SK-N-SH treated with all-trans-retinoic acid at 6 μM for 48 hours (cell line): ENCODE results near the gene GRM3.

Experiments
- ARNTL ChIP-seq: fragments of 450-650 bp; formaldehyde crosslinking; IDR thresholded peaks from 2 replicates; pipeline ENCODE4 v1.5.0; 2020; ENCODE audit warnings: low read depth, mild to moderate bottlenecking, moderate library complexity, borderline replicate concordance
- CSRNP3 ChIP-seq: fragments of 250-450 bp; sonication (Bioruptor Pico); IDR thresholded peaks from 2 replicates; pipeline ENCODE4 v1.5.1; 2021; ENCODE audit warnings: mild to moderate bottlenecking, moderate library complexity
- ZC3H10 ChIP-seq: fragments of 250-450 bp; sonication (Bioruptor Pico); IDR thresholded peaks from 2 replicates; pipeline ENCODE4 v1.5.1; 2021; ENCODE audit warnings: mild to moderate bottlenecking, moderate library complexity
- ZFP3 ChIP-seq: fragments of 250-450 bp; sonication (Bioruptor Pico); IDR thresholded peaks from 2 replicates; pipeline ENCODE4 v1.5.0; 2020; ENCODE audit warnings: mild to moderate bottlenecking, moderate library complexity
- ZFP30 ChIP-seq: fragments of 450-650 bp; formaldehyde crosslinking; IDR thresholded peaks from 2 replicates; pipeline ENCODE4 v1.5.0; 2022; ENCODE audit warnings: mild to moderate bottlenecking, moderate library complexity
- ZNF565 ChIP-seq: fragments of 450-650 bp; formaldehyde crosslinking; conservative IDR thresholded peaks from 2 replicates; pipeline ENCODE4 v1.5.0; 2020; ENCODE audit warnings: low read depth, mild to moderate bottlenecking, moderate library complexity

GRCh38 chr7:86784765-86785164 lies 141.1 kb downstream of the GRM3 start:
- TF ChIP-seq ZFP30 (no peak), ZFP3 (CRISPR knock-in tag) (no peak), ARNTL (no peak), ZC3H10 (no peak), CSRNP3 (no peak), ZNF565 (CRISPR knock-in tag) (no peak)
